BJ (cell line): ENCODE results near the gene CYP46A1. TPM values are rescaled to one million over a fixed set of nuclear protein-coding genes. Genes with fewer than 3 reads are reported as not detected.

Experiments used
- CTCF ChIA-PET: fragments of 350-600 bp; formaldehyde crosslinking; extraction: SDS; loops from one replicate; lab custom pipeline; 2021; ENCODE audit warnings: antibody characterized with exemption, inconsistent platforms; lab: Yijun Ruan, JAX
- POLR2A ChIA-PET: fragments of 300-600 bp; sonication (Branson Sonifier 250); formaldehyde crosslinking; extraction: SDS; loops from one replicate; lab custom pipeline; 2021; ENCODE audit warnings: antibody characterized with exemption; lab: Charles Lee
- DNase-seq: peaks from one replicate; pipeline ENCODE4 v3.0.0-alpha.2; 2011; ENCODE audit warnings: low read depth
- H3K27me3 ChIP-seq: 2 replicates; pipeline ENCODE4 v1.6.0; 2011; ENCODE audit warnings: low read length; ENCODE audit not compliant: control insufficient read depth, insufficient read depth
- H3K36me3 ChIP-seq: 2 replicates; pipeline ENCODE4 v1.5.1; 2011; ENCODE audit warnings: low read length; ENCODE audit not compliant: control insufficient read depth, insufficient read depth
- H3K4me3 ChIP-seq: 2 replicates; pipeline ENCODE4 v1.5.1; 2011; ENCODE audit warnings: low read depth, mild to moderate bottlenecking, control low read depth, low read length
- CTCF ChIP-seq: IDR thresholded peaks from 2 replicates; pipeline ENCODE4 v1.5.1; 2011; ENCODE audit warnings: low read depth, mild to moderate bottlenecking, control low read depth, inconsistent platforms, low read length, moderate library complexity; ENCODE audit not compliant: insufficient read depth
- polyA plus RNA-seq: library from polyadenylated mRNA; depleted of rRNA; stranded (reverse); fragments of >200 nt; gene quantifications from 2 replicates; pipeline ENCODE4 v1.2.3, GENCODE V29; 2011

CYP46A1 gene
- polyA plus RNA-seq, 1 experiment, result 0.06 TPM

- no peak for DNase-seq
- POLR2A ChIA-PET, result interaction anchor here (0.5 to 0.6 kb wide), 2 partner anchors 255 to 661 kb away, joined by 5 to 7 read pairs; no protein-coding TSS in a partner anchor
- TF ChIP-seq CTCF, result no peak
- Histone ChIP-seq H3K36me3 (no peaks in the 10 kb centered on the region), H3K4me3 (no peak overlapping the region), H3K27me3 (peaks cover 6% of the 10 kb centered on the region)
- CTCF ChIA-PET, result interaction anchor here (0.8 to 5.7 kb wide), 29 partner anchors 9 to 373 kb away, joined by 3 to 87 read pairs (median 7); partner anchors contain the start of gene EML1
Measured at GRCh38 chr14:99730876-99731546, 46.9 kb downstream of the CYP46A1 start.

DNA sequence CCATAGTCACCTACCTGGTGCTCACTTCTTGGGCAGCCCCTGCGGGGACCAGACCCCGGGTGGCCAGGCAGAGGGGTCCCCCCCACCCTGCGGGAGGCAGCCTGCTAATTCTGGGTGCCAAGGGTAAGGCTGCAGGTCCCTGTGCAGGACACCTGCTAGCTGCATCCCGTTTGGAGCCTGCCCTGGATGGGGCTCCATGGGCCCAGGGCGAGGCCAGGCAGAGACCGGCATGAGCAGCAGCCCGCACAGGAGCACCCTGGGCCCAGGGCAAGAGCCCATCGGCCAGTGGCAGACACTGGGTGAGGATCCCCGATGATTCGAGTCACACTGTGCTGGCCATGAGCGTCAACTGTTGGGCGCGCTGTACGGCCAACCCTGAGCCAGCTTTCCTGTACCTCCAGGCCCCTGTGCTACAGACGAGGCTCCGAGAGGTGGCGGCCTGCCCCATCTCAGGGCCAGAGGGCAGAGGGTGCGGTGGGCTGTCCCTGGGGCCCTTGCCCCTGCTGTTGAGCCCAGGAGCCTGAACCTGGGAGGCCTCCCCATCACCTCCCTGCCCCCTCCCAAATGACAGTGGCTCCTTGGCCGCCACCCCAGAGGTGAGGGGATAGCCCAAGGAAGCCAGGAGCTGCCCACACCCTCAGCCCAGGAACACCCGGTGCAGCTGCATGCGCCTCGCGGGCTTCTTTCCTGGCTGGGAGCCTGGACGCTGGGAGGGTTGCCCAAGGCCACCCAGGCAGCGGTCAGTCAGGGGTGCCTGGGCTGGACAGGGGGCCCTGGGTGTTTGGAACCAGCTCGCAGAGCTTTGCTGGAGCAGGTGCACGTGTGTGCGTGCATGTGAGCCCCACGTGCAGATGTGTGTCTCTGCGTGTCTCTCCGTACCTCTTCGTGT lies 47.7 kb downstream of the CYP46A1 start:
- Histone ChIP-seq H3K4me3 (no peak overlapping the region), H3K27me3 (peaks cover 4% of the 10 kb centered on the region), H3K36me3 (no peaks in the 10 kb centered on the region)
- no peak for TF ChIP-seq CTCF
- ChIA-PET POLR2A (interaction anchor here (0.5 kb wide), 1 partner anchor 660 kb away, joined by 5 read pairs; no protein-coding TSS in a partner anchor), CTCF (interaction anchor here (1.6 to 5.7 kb wide), 9 partner anchors 9 to 168 kb away, joined by 8 to 87 read pairs (median 20); partner anchors contain the start of gene EML1)
- no peak for DNase-seq

GRCh38 chr14:99732436-99733210 lies 48.5 kb downstream of the CYP46A1 start:
- Histone ChIP-seq H3K27me3 (no peaks in the 10 kb centered on the region), H3K36me3 (no peaks in the 10 kb centered on the region), H3K4me3 (no peak overlapping the region)
- no peak for DNase-seq
- POLR2A ChIA-PET, result no interaction called here
- no peak for TF ChIP-seq CTCF
- CTCF ChIA-PET, result interaction anchor here (0.9 to 5.7 kb wide), 6 partner anchors 8 to 153 kb away, joined by 3 to 87 read pairs (median 29); partner anchors contain the start of gene EML1

DNA sequence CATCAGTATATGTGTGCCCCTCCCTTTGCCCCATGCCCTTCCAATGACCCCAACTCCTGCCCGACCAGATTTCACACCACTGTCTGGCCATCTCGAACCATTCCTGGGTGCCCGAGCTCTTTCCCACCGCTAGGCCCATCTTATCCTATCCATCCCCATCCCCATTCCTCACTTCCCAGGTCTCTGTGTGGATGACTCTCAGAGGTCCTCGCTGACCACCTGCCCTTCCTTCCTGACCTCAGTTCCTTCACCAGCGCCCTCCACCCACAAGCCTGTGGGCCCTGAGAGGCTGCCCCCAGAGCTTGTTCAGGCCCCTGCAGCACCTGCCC lies 49.1 kb downstream of the CYP46A1 start:
- no peaks in the 10 kb centered on the region for H3K27me3 ChIP-seq
- H3K36me3 ChIP-seq, result no peaks in the 10 kb centered on the region
- H3K4me3 ChIP-seq, result no peak overlapping the region
- no peak for DNase-seq
- no peak for TF ChIP-seq CTCF
- ChIA-PET CTCF (interaction anchor here (0.8 to 4.7 kb wide), 4 partner anchors 17 to 361 kb away, joined by 3 to 38 read pairs (median 4); no protein-coding TSS in a partner anchor), POLR2A (no interaction called here)
